H9 (cell line): Measurements from ENCODE around the gene PRICKLE1. TPM values are rescaled to one million over a fixed set of nuclear protein-coding genes. Genes with fewer than 3 reads are reported as not detected.

Experiments
- DNase-seq: peaks from one replicate; pipeline ENCODE4 v3.0.0-alpha.2; 2017
- H2AFZ ChIP-seq: one replicate; pipeline ENCODE4 v1.6.1; 2013; ENCODE audit warnings: mild to moderate bottlenecking, low read length, control low read depth, moderate library complexity
- H2AK5ac ChIP-seq: 2 replicates; pipeline ENCODE4 v1.6.1; 2013; ENCODE audit warnings: low read length, control low read depth, mixed read lengths; ENCODE audit not compliant: insufficient read length
- H2BK120ac ChIP-seq: one replicate; pipeline ENCODE4 v1.6.1; 2013; ENCODE audit warnings: low read depth, mild to moderate bottlenecking, low read length, control low read depth, inconsistent platforms; ENCODE audit not compliant: poor library complexity, severe bottlenecking
- H2BK12ac ChIP-seq: 2 replicates; pipeline ENCODE4 v1.6.1; 2013; ENCODE audit warnings: low read length, control low read depth, mixed read lengths, low read depth; ENCODE audit not compliant: insufficient read length
- H2BK15ac ChIP-seq: 2 replicates; pipeline ENCODE4 v1.6.1; 2013; ENCODE audit warnings: low read depth, low read length, control low read depth
- H2BK20ac ChIP-seq: one replicate; pipeline ENCODE4 v1.6.1; 2013; ENCODE audit warnings: low read depth, mild to moderate bottlenecking, low read length, control low read depth, inconsistent platforms; ENCODE audit not compliant: poor library complexity, severe bottlenecking
- H2BK5ac ChIP-seq: 2 replicates; pipeline ENCODE4 v1.6.1; 2013; ENCODE audit warnings: low read length, control low read depth, mixed read lengths; ENCODE audit not compliant: insufficient read length
- H3K14ac ChIP-seq: 2 replicates; pipeline ENCODE4 v1.6.1; 2013; ENCODE audit warnings: low read length, control low read depth; ENCODE audit not compliant: insufficient read depth
- H3K18ac ChIP-seq: 2 replicates; pipeline ENCODE4 v1.6.1; 2013; ENCODE audit warnings: low read depth, mild to moderate bottlenecking, mixed read lengths, low read length, control low read depth; ENCODE audit not compliant: insufficient read length
- H3K23ac ChIP-seq: 2 replicates; pipeline ENCODE4 v1.6.1; 2013; ENCODE audit warnings: low read length, control low read depth, mixed read lengths, low read depth; ENCODE audit not compliant: insufficient read length
- H3K23me2 ChIP-seq: 2 replicates; pipeline ENCODE4 v1.6.1; 2013; ENCODE audit warnings: low read depth, mild to moderate bottlenecking, mixed read lengths, low read length, control low read depth; ENCODE audit not compliant: insufficient read length, poor library complexity, severe bottlenecking
- H3K27ac ChIP-seq: 2 replicates; pipeline ENCODE4 v1.5.1; 2013; ENCODE audit warnings: low read length, control low read depth, mixed read lengths, low read depth; ENCODE audit not compliant: insufficient read length
- H3K27me3 ChIP-seq: 2 replicates; pipeline ENCODE4 v1.6.1; 2013; ENCODE audit warnings: low read length, control low read depth, inconsistent platforms; ENCODE audit not compliant: insufficient read depth
- H3K4ac ChIP-seq: 2 replicates; pipeline ENCODE4 v1.6.1; 2013; ENCODE audit warnings: low read depth, mild to moderate bottlenecking, control low read depth, inconsistent platforms, low read length, moderate library complexity
- H3K4me1 ChIP-seq: 2 replicates; pipeline ENCODE4 v1.6.1; 2013; ENCODE audit warnings: low read length, control low read depth, inconsistent platforms; ENCODE audit not compliant: insufficient read depth
- H3K4me2 ChIP-seq: 2 replicates; pipeline ENCODE4 v1.6.1; 2013; ENCODE audit warnings: low read length, control low read depth, mixed read lengths; ENCODE audit not compliant: insufficient read length, insufficient read depth
- H3K56ac ChIP-seq: 2 replicates; pipeline ENCODE4 v1.6.1; 2013; ENCODE audit warnings: low read depth, mild to moderate bottlenecking, mixed read lengths, low read length, control low read depth; ENCODE audit not compliant: insufficient read length
- H3K79me1 ChIP-seq: 2 replicates; pipeline ENCODE4 v1.6.1; 2013; ENCODE audit warnings: low read depth, mild to moderate bottlenecking, moderate library complexity, low read length, control low read depth, inconsistent platforms; ENCODE audit not compliant: insufficient read depth, poor library complexity, severe bottlenecking
- H3K79me2 ChIP-seq: 2 replicates; pipeline ENCODE4 v1.6.1; 2013; ENCODE audit warnings: low read length, control low read depth, inconsistent platforms; ENCODE audit not compliant: insufficient read depth
- H3K9ac ChIP-seq: 2 replicates; pipeline ENCODE4 v1.6.1; 2013; ENCODE audit warnings: low read length, control low read depth, mixed read lengths; ENCODE audit not compliant: insufficient read length; ENCODE audit errors: extremely low read depth
- H3K9me3 ChIP-seq: one replicate; pipeline ENCODE4 v1.6.1; 2013; ENCODE audit warnings: low read depth, low read length, inconsistent platforms; ENCODE audit not compliant: control insufficient read depth
- H3T11ph ChIP-seq: one replicate; pipeline ENCODE4 v1.6.1; 2013; ENCODE audit warnings: mild to moderate bottlenecking, low read length, control low read depth, inconsistent platforms
- H4K20me1 ChIP-seq: one replicate; pipeline ENCODE4 v1.6.1; 2013; ENCODE audit not compliant: control insufficient read depth, insufficient read length, insufficient read depth
- H4K5ac ChIP-seq: 2 replicates; pipeline ENCODE4 v1.6.1; 2013; ENCODE audit warnings: low read depth, mild to moderate bottlenecking, mixed read lengths, low read length, control low read depth; ENCODE audit not compliant: insufficient read length
- H4K8ac ChIP-seq: replicated peaks from 2 replicates; pipeline ENCODE4 v1.6.1; 2013; ENCODE audit warnings: low read length, control low read depth, mixed read lengths, low read depth; ENCODE audit not compliant: insufficient read length
- H4K91ac ChIP-seq: 2 replicates; pipeline ENCODE4 v1.6.1; 2013; ENCODE audit warnings: low read depth, mild to moderate bottlenecking, moderate library complexity, mixed read lengths, low read length, control low read depth; ENCODE audit not compliant: insufficient read length
- H3K27ac Mint-ChIP-seq, 3 experiments: 2 replicates in 2 of 3; 3 replicates in 1 of 3; pipeline ENCODE4 v1.8.0; 2020 to 2021; ENCODE audit warnings: mixed read lengths in 3 of 3, mild to moderate bottlenecking in 1 of 3, moderate library complexity in 1 of 3
- H3K27me3 Mint-ChIP-seq: 2 replicates; pipeline ENCODE4 v1.8.0; 2021; ENCODE audit warnings: low read depth, mild to moderate bottlenecking, moderate library complexity, mixed read lengths
- H3K36me3 Mint-ChIP-seq, 3 experiments: 2 replicates in 2 of 3; 3 replicates in 1 of 3; pipeline ENCODE4 v1.8.0; 2020 to 2021; ENCODE audit warnings: low read depth in 3 of 3, mixed read lengths in 3 of 3; ENCODE audit not compliant: insufficient read depth in 1 of 3
- H3K4me1 Mint-ChIP-seq, 2 experiments: 2 replicates each; pipeline ENCODE4 v1.8.0; 2020; ENCODE audit warnings: mixed read lengths in 2 of 2
- H3K4me3 Mint-ChIP-seq, 2 experiments: 2 replicates in 1 of 2; 3 replicates in 1 of 2; pipeline ENCODE4 v1.8.0; 2020 to 2021; ENCODE audit warnings: mild to moderate bottlenecking in 2 of 2, mixed read lengths in 2 of 2, moderate library complexity in 1 of 2
- H3K9me3 Mint-ChIP-seq, 2 experiments: 2 replicates in 1 of 2; 3 replicates in 1 of 2; pipeline ENCODE4 v1.8.0; 2020; ENCODE audit warnings: mild to moderate bottlenecking in 2 of 2, mixed read lengths in 2 of 2, moderate library complexity in 1 of 2
- WGBS: extraction: QIAGEN DNeasy Blood & Tissue Kit; methylation state at CpG from one replicate; pipeline ENCODE4 v1.1.7; 2013; ENCODE audit warnings: missing lambda C conversion rate, low lambda C conversion rate, mixed read lengths; ENCODE audit not compliant: insufficient read length; ENCODE audit errors: extremely low coverage; 5-methylcytosine and 5-hydroxymethylcytosine counted together
- total RNA-seq: library from RNA; stranded (reverse); gene quantifications from 2 replicates; pipeline ENCODE4 v1.2.1, GENCODE V29; 2021
- TF ChIP-seq, protein P1 (sequence below): fragments of 200-600 bp; sonication (generic); conservative IDR thresholded peaks from 3 replicates; pipeline ENCODE4 v1.8.0; 2021; ENCODE audit warnings: antibody characterized with exemption, mild to moderate bottlenecking

Gene PRICKLE1
- total RNA-seq, 1 experiment from 2014 or later: 20.5 TPM

DNA sequence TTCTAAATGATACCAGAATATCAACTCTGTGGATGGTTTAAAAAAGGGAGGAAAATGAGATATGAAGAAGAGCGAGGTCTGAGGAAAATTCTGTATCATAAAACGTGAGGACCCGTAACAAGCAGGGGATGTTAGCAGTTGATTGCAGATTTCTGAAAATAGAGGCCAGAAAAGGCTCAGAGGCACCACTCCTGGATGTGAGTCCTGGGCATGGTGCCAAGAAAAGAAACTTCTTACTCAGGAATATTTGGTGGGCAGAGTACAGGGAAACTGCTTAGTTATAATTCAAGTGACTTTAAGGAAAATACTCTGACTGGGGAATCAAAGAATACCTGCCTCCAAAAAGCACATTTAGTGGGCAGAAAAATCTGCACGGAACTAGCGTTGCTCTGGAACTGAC lies 85.5 kb downstream of the PRICKLE1 start:
- Mint-ChIP-seq H3K9me3 (no peaks in the 10 kb centered on the region; a peak in 1 of 5 replicates), H3K36me3 (no peaks in the 10 kb centered on the region), H3K4me3 (no peak overlapping the region), H3K4me1 (peaks cover 10 to 16% of the 10 kb centered on the region in 2 experiments), H3K27ac (no peak overlapping the region), H3K27me3 (peaks cover 43% of the 10 kb centered on the region)
- H3K4ac ChIP-seq: no peak overlapping the region
- no peak overlapping the region for H3K14ac ChIP-seq
- no peak overlapping the region for H2BK120ac ChIP-seq
- no peak overlapping the region for H3T11ph ChIP-seq
- no peaks in the 10 kb centered on the region for H3K4me1 ChIP-seq
- H3K18ac ChIP-seq: no peak overlapping the region
- H4K5ac ChIP-seq: no peak overlapping the region
- H3K23me2 ChIP-seq: no peaks in the 10 kb centered on the region
- no peak for DNase-seq
- no peak overlapping the region for H2BK15ac ChIP-seq
- no peak overlapping the region for H2BK5ac ChIP-seq
- H4K91ac ChIP-seq: no peak overlapping the region
- H2AFZ ChIP-seq: no peak overlapping the region
- H2BK12ac ChIP-seq: no peak overlapping the region
- H3K79me2 ChIP-seq: no peaks in the 10 kb centered on the region
- WGBS: no CpG with 5 or more reads among the region's 5 CpGs
- no peak overlapping the region for H2BK20ac ChIP-seq
- H3K56ac ChIP-seq: no peak overlapping the region
- no peak overlapping the region for H4K8ac ChIP-seq
- H2AK5ac ChIP-seq: no peak overlapping the region
- no peaks in the 10 kb centered on the region for H3K79me1 ChIP-seq
- TF ChIP-seq, protein P1, sequence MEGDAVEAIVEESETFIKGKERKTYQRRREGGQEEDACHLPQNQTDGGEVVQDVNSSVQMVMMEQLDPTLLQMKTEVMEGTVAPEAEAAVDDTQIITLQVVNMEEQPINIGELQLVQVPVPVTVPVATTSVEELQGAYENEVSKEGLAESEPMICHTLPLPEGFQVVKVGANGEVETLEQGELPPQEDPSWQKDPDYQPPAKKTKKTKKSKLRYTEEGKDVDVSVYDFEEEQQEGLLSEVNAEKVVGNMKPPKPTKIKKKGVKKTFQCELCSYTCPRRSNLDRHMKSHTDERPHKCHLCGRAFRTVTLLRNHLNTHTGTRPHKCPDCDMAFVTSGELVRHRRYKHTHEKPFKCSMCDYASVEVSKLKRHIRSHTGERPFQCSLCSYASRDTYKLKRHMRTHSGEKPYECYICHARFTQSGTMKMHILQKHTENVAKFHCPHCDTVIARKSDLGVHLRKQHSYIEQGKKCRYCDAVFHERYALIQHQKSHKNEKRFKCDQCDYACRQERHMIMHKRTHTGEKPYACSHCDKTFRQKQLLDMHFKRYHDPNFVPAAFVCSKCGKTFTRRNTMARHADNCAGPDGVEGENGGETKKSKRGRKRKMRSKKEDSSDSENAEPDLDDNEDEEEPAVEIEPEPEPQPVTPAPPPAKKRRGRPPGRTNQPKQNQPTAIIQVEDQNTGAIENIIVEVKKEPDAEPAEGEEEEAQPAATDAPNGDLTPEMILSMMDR: no peak
- no peak overlapping the region for H3K9ac ChIP-seq
- H3K27ac ChIP-seq: no peak overlapping the region
- no peaks in the 10 kb centered on the region for H3K27me3 ChIP-seq
- no peaks in the 10 kb centered on the region for H4K20me1 ChIP-seq
- H3K23ac ChIP-seq: no peak overlapping the region
- no peaks in the 10 kb centered on the region for H3K9me3 ChIP-seq
- H3K4me2 ChIP-seq: no peak overlapping the region
